Mesenchymal stem cell (in vitro differentiated cells and primary cell): ENCODE results near the gene STMN3.

ENCODE experiments used
- DNase-seq: peaks from one replicate; pipeline ENCODE4 v3.0.0-alpha.2; 2013
- H2AFZ ChIP-seq: one replicate; pipeline ENCODE4 v1.6.1; 2013; ENCODE audit warnings: low read depth, mild to moderate bottlenecking, control low read depth, inconsistent platforms, low read length, moderate library complexity
- H2AK5ac ChIP-seq: 2 replicates; pipeline ENCODE4 v1.6.1; 2013; ENCODE audit warnings: low read length, moderate library complexity, mild to moderate bottlenecking, inconsistent platforms; ENCODE audit not compliant: severe bottlenecking
- H2BK120ac ChIP-seq: one replicate; pipeline ENCODE4 v1.6.1; 2013; ENCODE audit warnings: low read depth, mild to moderate bottlenecking, inconsistent platforms, low read length, moderate library complexity
- H2BK12ac ChIP-seq, 2 experiments: one replicate each; pipeline ENCODE4 v1.6.1; 2013; ENCODE audit warnings: inconsistent platforms in 2 of 2, low read length in 2 of 2, mild to moderate bottlenecking in 2 of 2, moderate library complexity in 2 of 2, control low read depth in 1 of 2
- H2BK15ac ChIP-seq: one replicate; pipeline ENCODE4 v1.6.1; 2013; ENCODE audit warnings: mild to moderate bottlenecking, low read depth, inconsistent platforms; ENCODE audit not compliant: poor library complexity, severe bottlenecking
- H2BK5ac ChIP-seq: 2 replicates; pipeline ENCODE4 v1.6.1; 2013; ENCODE audit warnings: low read depth, mild to moderate bottlenecking, low read length, control low read depth, inconsistent platforms; ENCODE audit not compliant: poor library complexity, severe bottlenecking
- H3K14ac ChIP-seq, 2 experiments: one replicate each; pipeline ENCODE4 v1.6.1; 2013; ENCODE audit warnings: inconsistent platforms in 2 of 2, low read length in 2 of 2, control low read depth in 1 of 2, mild to moderate bottlenecking in 1 of 2, moderate library complexity in 1 of 2
- H3K18ac ChIP-seq, 2 experiments: one replicate each; pipeline ENCODE4 v1.6.1; 2013; ENCODE audit warnings: inconsistent platforms in 2 of 2, low read length in 2 of 2, control low read depth in 1 of 2, low read depth in 1 of 2, mild to moderate bottlenecking in 1 of 2
- H3K23ac ChIP-seq, 2 experiments: one replicate each; pipeline ENCODE4 v1.6.1; 2013; ENCODE audit warnings: inconsistent platforms in 2 of 2, low read length in 2 of 2, mild to moderate bottlenecking in 2 of 2, moderate library complexity in 2 of 2, control low read depth in 1 of 2
- H3K27ac ChIP-seq: 2 replicates; pipeline ENCODE4 v1.5.1; 2013; ENCODE audit warnings: mild to moderate bottlenecking, moderate library complexity, low read length, control low read depth, inconsistent platforms; ENCODE audit not compliant: poor library complexity, severe bottlenecking
- H3K27me3 ChIP-seq, 2 experiments: 2 replicates each; pipeline versions ENCODE4 v1.6.1 to v1.7.0; 2013; ENCODE audit warnings: low read length in 2 of 2, mild to moderate bottlenecking in 2 of 2, moderate library complexity in 2 of 2, control low read depth in 1 of 2, inconsistent platforms in 1 of 2; ENCODE audit not compliant: control insufficient read depth in 1 of 2, insufficient read depth in 1 of 2
- H3K36me3 ChIP-seq, 2 experiments: 2 replicates each; pipeline versions ENCODE4 v1.6.1 to v1.7.0; 2013; ENCODE audit warnings: low read length in 2 of 2, control low read depth in 1 of 2, inconsistent platforms in 1 of 2, low read depth in 1 of 2, mild to moderate bottlenecking in 1 of 2; ENCODE audit not compliant: insufficient read depth in 2 of 2, control insufficient read depth in 1 of 2
- H3K4ac ChIP-seq, 2 experiments: one replicate each; pipeline ENCODE4 v1.6.1; 2013; ENCODE audit warnings: inconsistent platforms in 2 of 2, low read length in 2 of 2, mild to moderate bottlenecking in 2 of 2, moderate library complexity in 2 of 2, control low read depth in 1 of 2, low read depth in 1 of 2
- H3K4me1 ChIP-seq: 2 replicates; pipeline ENCODE4 v1.6.1; 2013; ENCODE audit warnings: low read depth, low read length, control low read depth; ENCODE audit not compliant: control insufficient read depth, insufficient read depth
- H3K4me2 ChIP-seq: 2 replicates; pipeline ENCODE4 v1.6.1; 2013; ENCODE audit warnings: low read length, mild to moderate bottlenecking, inconsistent platforms; ENCODE audit not compliant: poor library complexity, severe bottlenecking
- H3K4me3 ChIP-seq, 2 experiments: 2 replicates each; pipeline versions ENCODE4 v1.5.1 to v1.7.0; 2013; ENCODE audit warnings: low read length in 2 of 2, mild to moderate bottlenecking in 2 of 2, control low read depth in 1 of 2, low read depth in 1 of 2; ENCODE audit not compliant: insufficient read depth in 1 of 2
- H3K79me1 ChIP-seq: replicated peaks from 2 replicates; pipeline ENCODE4 v1.6.1; 2013; ENCODE audit warnings: mild to moderate bottlenecking, control low read depth, low read length, inconsistent platforms; ENCODE audit not compliant: poor library complexity, severe bottlenecking
- H3K9ac ChIP-seq: 2 replicates; pipeline ENCODE4 v1.7.0; 2013; ENCODE audit warnings: mild to moderate bottlenecking, low read length, moderate library complexity
- H3K9me3 ChIP-seq: 2 replicates; pipeline ENCODE4 v1.7.0; 2013; ENCODE audit warnings: mild to moderate bottlenecking, low read length; ENCODE audit not compliant: control insufficient read depth
- H4K8ac ChIP-seq: one replicate; pipeline ENCODE4 v1.6.1; 2013; ENCODE audit warnings: inconsistent platforms, mild to moderate bottlenecking, low read length, moderate library complexity
- H4K91ac ChIP-seq: one replicate; pipeline ENCODE4 v1.6.1; 2013; ENCODE audit warnings: mild to moderate bottlenecking, low read length, inconsistent platforms
- WGBS: methylation state at CpG from one replicate; pipeline ENCODE4 v1.1.7; 2013; ENCODE audit warnings: mixed read lengths; 5-methylcytosine and 5-hydroxymethylcytosine counted together

Gene STMN3

DNA sequence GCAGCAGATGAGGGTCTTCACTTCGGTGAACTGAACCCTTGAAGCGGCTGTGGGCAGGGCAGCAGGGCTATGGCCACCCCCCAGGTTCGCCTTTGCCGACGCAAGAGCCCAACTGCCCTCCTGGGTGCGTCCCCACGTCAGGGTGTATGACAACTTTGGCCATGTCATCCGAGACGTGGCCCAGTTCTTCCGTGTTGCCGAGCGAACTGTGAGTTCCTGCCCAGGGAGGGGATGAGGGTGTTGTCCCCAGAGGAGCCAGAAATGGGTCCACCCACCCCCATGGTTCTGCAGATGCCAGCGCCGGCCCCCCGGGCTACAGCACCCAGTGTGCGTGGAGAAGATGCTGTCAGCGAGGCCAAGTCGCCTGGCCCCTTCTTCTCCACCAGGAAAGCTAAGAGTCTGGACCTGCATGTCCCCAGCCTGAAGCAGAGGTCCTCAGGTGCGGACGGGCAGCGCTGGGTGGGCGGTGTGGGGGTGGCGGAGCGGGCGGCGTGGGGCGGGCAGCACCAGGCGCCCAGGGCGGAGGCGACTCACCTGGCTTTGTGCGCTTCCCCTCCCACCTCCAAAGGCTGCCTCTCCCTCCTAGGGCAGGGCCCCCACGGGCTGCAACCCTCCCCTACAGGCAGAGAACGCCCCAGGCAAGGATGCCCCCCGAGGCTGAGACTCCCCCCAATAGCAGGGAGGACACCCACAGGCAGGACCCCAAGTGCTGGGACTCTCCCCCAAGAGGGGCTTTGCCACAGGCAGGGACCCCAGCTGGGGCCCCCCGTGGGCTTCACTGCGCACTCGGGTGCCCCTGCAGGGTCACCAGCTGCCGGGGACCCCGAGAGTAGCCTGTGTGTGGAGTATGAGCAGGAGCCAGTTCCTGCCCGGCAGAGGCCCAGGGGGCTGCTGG lies 37.0 kb upstream of the STMN3 start:
- Histone ChIP-seq H3K27me3 (no peaks in the 10 kb centered on the region), H3K9me3 (no peaks in the 10 kb centered on the region), H2AFZ (no peak overlapping the region), H2BK5ac (no peak overlapping the region), H3K27ac (no peak overlapping the region), H3K4me1 (peaks cover 44% of the 10 kb centered on the region), H4K8ac (no peak overlapping the region), H3K36me3 (peaks cover 4 to 57% of the 10 kb centered on the region in 2 experiments), H2AK5ac (no peak overlapping the region), H2BK15ac (no peak overlapping the region), H3K18ac (peak overlapping the region in 1 of 2 experiments; percentile 58), H3K4me2 (no peak overlapping the region), H3K79me1 (peaks cover 3% of the 10 kb centered on the region), H3K4ac (no peak overlapping the region), H4K91ac (peak overlapping the region; percentile 21), H3K23ac (no peak overlapping the region), H3K9ac (no peak overlapping the region), H3K14ac (no peak overlapping the region), H3K4me3 (no peak overlapping the region), H2BK12ac (no peak overlapping the region), H2BK120ac (no peak overlapping the region)
- WGBS, result 95% methylated on average over 37 of the region's 40 CpGs
- no peak for DNase-seq

GRCh38 chr20:63689046-63690002 lies 36.1 kb upstream of the STMN3 start:
- no peak overlapping the region for H3K4me2 ChIP-seq
- no peak for DNase-seq
- no peak overlapping the region for H2BK5ac ChIP-seq
- H3K36me3 ChIP-seq, result peaks cover 4 to 48% of the 10 kb centered on the region in 2 experiments
- no peak overlapping the region for H3K27ac ChIP-seq
- no peak overlapping the region for H3K9ac ChIP-seq
- H2AK5ac ChIP-seq, result peak overlapping the region; percentile 12
- H3K4me3 ChIP-seq, result no peak overlapping the region
- no peak overlapping the region for H2BK120ac ChIP-seq
- H3K9me3 ChIP-seq, result no peaks in the 10 kb centered on the region
- H2BK15ac ChIP-seq, result peak overlapping the region; percentile 9
- no peaks in the 10 kb centered on the region for H3K27me3 ChIP-seq
- peak overlapping the region in 1 of 2 experiments; percentile 42 for H2BK12ac ChIP-seq
- H3K4ac ChIP-seq, result no peak overlapping the region
- no peak overlapping the region for H4K8ac ChIP-seq
- 97% methylated on average over 44 of the region's 44 CpGs for WGBS
- H3K18ac ChIP-seq, result peak overlapping the region in 1 of 2 experiments; percentile 58
- no peak overlapping the region for H2AFZ ChIP-seq
- H4K91ac ChIP-seq, result peak overlapping the region; percentile 46
- peaks cover 45% of the 10 kb centered on the region for H3K4me1 ChIP-seq
- H3K79me1 ChIP-seq, result peaks cover 4% of the 10 kb centered on the region
- peak overlapping the region in 1 of 2 experiments; percentile 41 for H3K14ac ChIP-seq
- no peak overlapping the region for H3K23ac ChIP-seq

- H2BK5ac ChIP-seq, result no peak overlapping the region
- peak overlapping the region; percentile 55 for H2AK5ac ChIP-seq
- no peaks in the 10 kb centered on the region for H3K27me3 ChIP-seq
- peak overlapping the region; percentile 44 to 96 for H2BK12ac ChIP-seq
- H2AFZ ChIP-seq, result no peak overlapping the region
- peak overlapping the region; percentile 58 to 65 for H3K4ac ChIP-seq
- 94% methylated on average over 31 of the region's 31 CpGs for WGBS
- H2BK15ac ChIP-seq, result peak overlapping the region; percentile 86
- peaks cover 45% of the 10 kb centered on the region for H3K4me1 ChIP-seq
- peaks cover 4 to 40% of the 10 kb centered on the region in 2 experiments for H3K36me3 ChIP-seq
- H4K8ac ChIP-seq, result peak overlapping the region; percentile 33
- H3K14ac ChIP-seq, result no peak overlapping the region
- no peak overlapping the region for H3K4me3 ChIP-seq
- no peak overlapping the region for H3K4me2 ChIP-seq
- DNase-seq, result no peak
- H2BK120ac ChIP-seq, result peak overlapping the region; percentile 83
- peak overlapping the region; percentile 62 to 93 for H3K18ac ChIP-seq
- H3K9me3 ChIP-seq, result no peaks in the 10 kb centered on the region
- H4K91ac ChIP-seq, result peak overlapping the region; percentile 98
- no peak overlapping the region for H3K23ac ChIP-seq
- H3K79me1 ChIP-seq, result peaks cover 4% of the 10 kb centered on the region
- H3K27ac ChIP-seq, result no peak overlapping the region
- no peak overlapping the region for H3K9ac ChIP-seq
Measured at GRCh38 chr20:63688228-63689045, 35.2 kb upstream of the STMN3 start.
